OCI-LY3 (cell line): ENCODE measurements around the gene DENND1A.

Experiments
- CTCF ChIP-seq: fragments of 200-600, 300-600 bp; sonication (generic); IDR thresholded peaks from 2 replicates; pipeline ENCODE4 v1.5.1; 2014; ENCODE audit warnings: antibody characterized with exemption, low read length, low read depth
- EZH2phosphoT487 ChIP-seq: fragments of 200-600 bp; shearing (Covaris generic); IDR thresholded peaks from 2 replicates; pipeline ENCODE4 v1.6.1; 2018; ENCODE audit warnings: antibody characterized with exemption, mixed run types, low read depth

- TF ChIP-seq CTCF (no peak), EZH2phosphoT487 (no peak)
Measured at GRCh38 chr9:123426406-123426805, 503.5 kb downstream of the DENND1A start.
